ENCODE measurements around the gene TRIM75.
"Not testable (repeated sequence)": the region's sequence is repeated elsewhere in the genome, so short reads cannot be mapped to it uniquely, and the experiment has no call there.

Gene TRIM75

DNA sequence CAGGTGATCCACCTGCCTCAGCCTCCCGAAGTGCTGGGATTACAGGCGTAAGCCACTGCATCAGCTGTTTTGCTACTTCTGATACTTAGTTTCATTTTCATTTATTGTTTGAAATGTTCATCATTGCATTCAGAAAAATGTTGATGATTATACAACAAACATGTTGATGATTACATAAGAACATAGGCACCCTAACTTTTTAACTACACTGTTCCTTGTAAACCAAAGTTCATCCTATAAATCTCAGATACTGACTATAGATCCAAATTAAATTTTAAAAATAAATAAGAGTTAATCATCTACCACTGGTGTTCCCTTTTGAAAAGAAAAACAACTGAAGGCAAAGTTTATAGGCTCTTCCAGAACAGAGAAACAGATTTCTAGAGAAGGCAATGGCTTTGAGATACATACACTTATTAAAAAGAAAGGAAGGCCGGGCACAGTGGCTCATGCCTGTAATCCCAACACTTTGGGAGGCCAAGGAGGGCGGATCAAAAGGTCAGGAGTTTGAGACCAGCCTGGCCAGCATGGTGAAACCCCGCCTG lies 23.4 kb downstream of the TRIM75 start:
- no peak for DNase-seq (ENCODE audit: low read depth in 2 of 2)

GRCh38 chr4:165079476-165079875 lies 25.8 kb downstream of the TRIM75 start:
- no peak for DNase-seq (ENCODE audit: low read depth in 2 of 2)

DNA sequence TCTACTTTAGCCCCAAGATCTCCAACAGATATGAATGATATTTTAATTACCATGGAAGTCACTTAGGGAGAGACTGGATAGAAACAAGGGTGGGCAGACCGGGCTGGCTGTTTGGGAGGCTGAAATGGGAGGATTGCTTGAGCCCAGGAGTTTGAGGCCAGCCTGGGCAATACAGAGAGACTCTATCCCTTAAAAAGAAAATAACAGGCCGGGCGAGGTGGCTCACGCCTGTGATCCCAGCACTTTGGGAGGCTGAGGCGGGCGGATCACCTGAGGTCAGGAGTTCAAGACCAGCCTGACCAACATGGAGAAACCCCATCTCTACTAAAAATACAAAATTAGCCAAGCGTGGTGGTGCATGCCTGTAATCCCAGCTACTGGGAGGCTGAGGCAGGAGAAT lies 31.1 kb downstream of the TRIM75 start:
- DNase-seq (ENCODE audit: low read depth in 2 of 2): not testable (repeated sequence)

- no peak for DNase-seq (ENCODE audit: low read depth in 2 of 2)
These were observed 32.3 kb downstream of the TRIM75 start for GRCh38 chr4:165085946-165086345.

DNA sequence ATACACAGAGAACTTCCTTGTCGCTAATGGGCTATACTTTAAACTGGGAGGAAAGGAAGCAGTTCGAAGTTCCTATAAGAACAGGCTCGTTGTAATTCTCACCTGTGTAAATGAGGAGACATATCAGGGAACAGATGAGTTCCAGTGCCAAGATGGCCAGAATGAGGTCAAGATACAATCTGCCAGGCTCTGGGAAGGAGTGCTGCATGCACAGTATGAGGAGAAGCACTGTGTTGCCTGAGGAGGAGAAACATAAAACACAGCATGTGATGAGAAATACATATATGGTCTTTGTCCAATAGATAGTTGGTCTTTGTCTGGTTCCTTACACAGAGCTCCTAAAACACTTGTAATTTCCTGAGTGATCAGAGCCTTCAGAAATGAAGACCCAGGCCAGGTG lies 34.7 kb downstream of the TRIM75 start:
- DNase-seq (ENCODE audit: low read depth in 2 of 2): no peak

GRCh38 chr4:165092187-165092586 lies 38.5 kb downstream of the TRIM75 start:
- not testable (repeated sequence) for DNase-seq (ENCODE audit: low read depth in 2 of 2)

- no peak for DNase-seq (ENCODE audit: low read depth in 2 of 2)
These were observed 41.2 kb downstream of the TRIM75 start for GRCh38 chr4:165094873-165095272.

GRCh38 chr4:165095291-165095690 lies 41.6 kb downstream of the TRIM75 start:
- no peak for DNase-seq (ENCODE audit: low read depth in 2 of 2)

DNA sequence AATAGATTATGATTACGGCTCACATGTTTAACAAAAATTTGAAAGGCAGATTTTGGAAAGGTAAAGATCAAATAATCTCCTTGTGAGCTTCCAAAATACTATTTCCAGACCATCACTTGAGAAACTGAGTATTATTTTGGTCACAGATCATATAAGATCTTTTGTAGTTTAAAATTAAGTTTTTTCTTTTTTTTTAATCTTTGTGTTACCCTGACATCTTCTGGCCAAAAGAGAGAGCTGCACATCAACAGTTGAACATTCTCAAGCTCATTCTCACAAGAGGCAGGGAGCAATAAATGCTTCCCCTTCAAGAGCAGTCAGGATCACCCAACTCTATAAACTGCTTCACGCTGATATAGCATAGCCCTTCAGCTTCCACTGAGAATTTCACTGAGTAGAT lies 43.1 kb downstream of the TRIM75 start:
- DNase-seq (ENCODE audit: low read depth in 2 of 2): no peak

DNA sequence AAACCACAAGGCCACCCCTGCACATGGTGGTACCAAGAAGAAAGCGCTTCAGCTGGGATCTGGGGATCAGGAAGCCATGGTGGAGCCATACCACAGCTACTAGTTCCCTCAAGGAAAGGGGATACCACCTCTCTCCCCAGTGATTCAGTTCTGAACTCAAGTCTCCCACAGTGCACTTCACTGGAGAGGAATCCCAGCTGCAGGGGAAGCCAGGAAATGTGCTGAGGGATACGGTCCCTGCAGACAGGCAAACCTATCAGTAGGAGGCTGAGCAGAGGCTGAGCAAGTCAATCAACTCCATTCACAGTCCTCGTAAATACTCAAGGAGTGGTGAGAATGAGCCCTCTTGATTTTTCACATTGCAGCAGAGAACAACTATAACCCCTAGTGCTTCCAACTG lies 48.0 kb downstream of the TRIM75 start:
- DNase-seq (ENCODE audit: low read depth in 2 of 2): no peak

DNA sequence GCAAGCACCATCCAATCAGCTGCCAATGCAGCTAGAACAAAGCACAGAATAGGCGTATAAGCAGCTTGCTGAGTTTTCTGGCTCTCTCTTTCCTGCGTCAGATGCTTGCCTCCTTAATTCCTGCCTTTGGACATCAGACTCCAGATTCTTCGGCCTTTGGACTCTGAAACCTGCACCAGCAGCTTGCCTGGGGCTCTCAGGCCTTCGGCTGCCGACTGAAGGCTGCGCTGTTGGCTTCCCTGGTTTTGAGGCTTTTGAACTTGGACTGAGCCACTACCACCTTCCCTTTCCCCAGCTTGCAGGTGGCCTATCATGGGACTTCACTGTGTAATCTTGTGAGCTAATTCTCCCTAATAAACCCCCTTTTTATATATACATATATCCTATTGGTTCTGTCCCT lies 52.9 kb downstream of the TRIM75 start:
- no peak for DNase-seq (ENCODE audit: low read depth in 2 of 2)

All from stimulated activated CD8-positive, alpha-beta memory T cell treated with anti-CD3 and anti-CD28 coated beads, Interleukin-15, amount 100 ng/mL, for 48 hours (primary cell).